SK-N-MC (cell line): ENCODE data around the gene BMERB1.

ENCODE experiments used
- EZH2 ChIP-seq: fragments of 200-600 bp; sonication (generic); IDR thresholded peaks from one replicate; pipeline ENCODE4 v1.6.1; 2017; ENCODE audit warnings: antibody characterized with exemption
- POLR2AphosphoS5 ChIP-seq: IDR thresholded peaks from 2 replicates; pipeline ENCODE4 v1.6.1; 2012; ENCODE audit warnings: mild to moderate bottlenecking, low read depth, low read length, borderline replicate concordance

GRCh38 chr16:15544405-15544804 lies 110.0 kb downstream of the BMERB1 start:
- TF ChIP-seq POLR2AphosphoS5: no peak
- TF ChIP-seq EZH2: no peak
